A673 (cell line): ENCODE data around the gene COLGALT1.

ENCODE experiments used
- CTCF ChIP-seq: fragments of 300-800, 200-600 bp; sonication (generic); conservative IDR thresholded peaks from 2 replicates; pipeline ENCODE4 v1.5.1; 2017; ENCODE audit warnings: low read depth, mild to moderate bottlenecking, antibody characterized with exemption, low read length, moderate library complexity, mixed read lengths
- EZH2 ChIP-seq: fragments of 200-600 bp; sonication (generic); IDR thresholded peaks from 2 replicates; pipeline ENCODE4 v1.6.1; 2017; ENCODE audit warnings: borderline replicate concordance, low read depth, mild to moderate bottlenecking, mixed read lengths, antibody characterized with exemption, low read length; ENCODE audit not compliant: poor library complexity, severe bottlenecking

GRCh38 chr19:17554968-17555479 is 425 bp upstream of the COLGALT1 start:
- TF ChIP-seq CTCF (no peak), EZH2 (no peak)
